GM23338 (cell line): ENCODE measurements around the gene PPY. TPM values are rescaled to one million over a fixed set of nuclear protein-coding genes. Genes with fewer than 3 reads are reported as not detected.

ENCODE experiments used
- CREB1 ChIP-seq: fragments of 250-450 bp; sonication (Bioruptor Pico); IDR thresholded peaks from 2 replicates; pipeline ENCODE4 v1.5.0; 2020; ENCODE audit warnings: low read depth, mild to moderate bottlenecking, moderate library complexity
- ETS1 ChIP-seq: IDR thresholded peaks from 2 replicates; pipeline ENCODE4 v1.6.1; 2016; ENCODE audit warnings: antibody characterized with exemption
- EZH2 ChIP-seq: fragments of 200-600 bp; sonication (generic); IDR thresholded peaks from one replicate; pipeline ENCODE4 v1.8.0; 2017; ENCODE audit warnings: antibody characterized with exemption, mild to moderate bottlenecking, low read depth; ENCODE audit not compliant: unreplicated experiment
- EZH2phosphoT487 ChIP-seq: fragments of 200-600 bp; sonication (generic); IDR thresholded peaks from one replicate; pipeline ENCODE4 v1.8.1; 2018; ENCODE audit warnings: antibody characterized with exemption; ENCODE audit not compliant: unreplicated experiment
- JUNB ChIP-seq: IDR thresholded peaks from one replicate; pipeline ENCODE4 v1.6.1; 2016; ENCODE audit warnings: antibody characterized with exemption; ENCODE audit not compliant: unreplicated experiment
- STAT1 ChIP-seq: IDR thresholded peaks from one replicate; pipeline ENCODE4 v1.6.1; 2016; ENCODE audit warnings: antibody characterized with exemption; ENCODE audit not compliant: unreplicated experiment
- ZNF331 ChIP-seq: fragments of 250-450 bp; sonication (Bioruptor Pico); IDR thresholded peaks from 2 replicates; pipeline ENCODE4 v1.5.0; 2020; ENCODE audit warnings: low read depth, mild to moderate bottlenecking, moderate library complexity
- ZNF462 ChIP-seq: fragments of 250-450 bp; sonication (Bioruptor Pico); IDR thresholded peaks from 2 replicates; pipeline ENCODE4 v1.5.0; 2020; ENCODE audit warnings: mild to moderate bottlenecking, moderate library complexity
- polyA plus RNA-seq: library from polyadenylated mRNA; unstranded; fragments of >200 nt; fragmentation: Nextera tagmentation; extraction: Ambion mirVana; gene quantifications from 2 replicates; pipeline ENCODE4 v1.2.1, GENCODE V29; 2016
- total RNA-seq: library from RNA; depleted of rRNA; stranded (reverse); fragments of >200 nt; shearing (Covaris generic); gene quantifications from 2 replicates; pipeline ENCODE4 v1.2.3, GENCODE V29; 2014
- TF ChIP-seq, protein P1 (sequence below), 2 experiments: fragments of 200-600 bp in 1 of 2; sonication (generic) in 1 of 2; conservative IDR thresholded peaks; 2 replicates each; pipeline versions ENCODE4 v1.5.1 to v1.6.1; 2016 to 2017; ENCODE audit warnings: antibody characterized with exemption in 2 of 2, low read depth in 2 of 2, mild to moderate bottlenecking in 2 of 2, moderate library complexity in 1 of 2

The PPY gene
- total and polyA plus RNA-seq, 2 experiments from 2014 or later = 0.94 TPM; not detected in 1

GRCh38 chr17:43950554-43950953, 8.3 kb upstream of the PPY start (continued):
- TF ChIP-seq ZNF462 (no peak), CREB1 (no peak), STAT1 (no peak), EZH2phosphoT487 (no peak), ETS1 (no peak), EZH2 (no peak), JUNB (no peak), ZNF331 (CRISPR knock-in tag) (no peak)
- TF ChIP-seq, protein P1, sequence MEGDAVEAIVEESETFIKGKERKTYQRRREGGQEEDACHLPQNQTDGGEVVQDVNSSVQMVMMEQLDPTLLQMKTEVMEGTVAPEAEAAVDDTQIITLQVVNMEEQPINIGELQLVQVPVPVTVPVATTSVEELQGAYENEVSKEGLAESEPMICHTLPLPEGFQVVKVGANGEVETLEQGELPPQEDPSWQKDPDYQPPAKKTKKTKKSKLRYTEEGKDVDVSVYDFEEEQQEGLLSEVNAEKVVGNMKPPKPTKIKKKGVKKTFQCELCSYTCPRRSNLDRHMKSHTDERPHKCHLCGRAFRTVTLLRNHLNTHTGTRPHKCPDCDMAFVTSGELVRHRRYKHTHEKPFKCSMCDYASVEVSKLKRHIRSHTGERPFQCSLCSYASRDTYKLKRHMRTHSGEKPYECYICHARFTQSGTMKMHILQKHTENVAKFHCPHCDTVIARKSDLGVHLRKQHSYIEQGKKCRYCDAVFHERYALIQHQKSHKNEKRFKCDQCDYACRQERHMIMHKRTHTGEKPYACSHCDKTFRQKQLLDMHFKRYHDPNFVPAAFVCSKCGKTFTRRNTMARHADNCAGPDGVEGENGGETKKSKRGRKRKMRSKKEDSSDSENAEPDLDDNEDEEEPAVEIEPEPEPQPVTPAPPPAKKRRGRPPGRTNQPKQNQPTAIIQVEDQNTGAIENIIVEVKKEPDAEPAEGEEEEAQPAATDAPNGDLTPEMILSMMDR (conservative IDR thresholded peaks at IDR 0.05; ENCODE audit: low read depth in 2 of 2) = no peak
